GM18873 (cell line): ENCODE results near the gene PROB1.
"Not testable (repeated sequence)": the region's sequence is repeated elsewhere in the genome, so short reads cannot be mapped to it uniquely, and the experiment has no call there.

Experiments
- ATAC-seq: cut with Tn5 transposase; IDR thresholded peaks from one replicate; pipeline ENCODE4 v1.9.1; 2021; ENCODE audit warnings: mild to moderate bottlenecking, moderate library complexity, moderate number of reproducible peaks; ENCODE audit not compliant: unreplicated experiment, low FRiP score

Gene PROB1

DNA sequence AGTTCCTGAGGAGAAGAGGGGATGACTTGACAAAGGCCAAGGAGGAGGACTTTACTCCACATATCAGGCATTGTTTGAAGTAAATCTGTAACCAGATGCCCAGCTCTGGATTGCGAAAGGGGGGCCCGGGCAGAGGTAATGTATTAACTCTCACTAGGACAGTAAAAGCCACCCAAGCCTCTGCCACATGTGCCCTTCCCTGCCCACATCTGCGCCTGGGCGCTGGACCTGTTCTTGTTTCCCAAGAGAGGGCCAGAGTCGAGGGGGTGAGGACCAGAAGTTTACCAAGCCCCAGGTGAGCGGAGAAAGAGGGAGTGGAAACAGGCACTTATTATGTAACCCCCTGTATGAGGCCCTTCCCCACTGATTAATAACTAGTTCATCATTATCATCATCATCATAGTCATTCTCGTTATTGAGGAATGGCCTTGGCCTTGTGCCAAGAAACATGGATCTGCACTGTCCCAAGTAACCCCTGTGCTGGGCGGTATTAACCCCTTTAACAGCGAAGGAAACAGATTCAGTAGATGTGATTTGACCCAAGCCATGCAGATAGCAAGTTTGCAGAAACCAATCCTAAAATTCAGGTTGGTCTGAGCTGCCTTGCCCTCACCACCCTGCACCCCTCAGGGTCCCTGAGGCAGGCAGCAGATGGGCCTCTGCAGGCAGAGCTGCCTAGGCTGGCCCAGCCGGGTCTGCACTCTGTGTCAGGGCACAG lies 11.5 kb downstream of the PROB1 start, which contains the start of gene SLC23A1:
TSS of gene SLC23A1 (minus strand) at position 23 of the 718 bp plus-strand sequence. CDS start 44 bp downstream, outside the sequence.
- no peak for ATAC-seq

- ATAC-seq: no peak
Observed at GRCh38 chr5:139382807-139383206, 12.1 kb downstream of the PROB1 start.

GRCh38 chr5:139381837-139382761 lies 12.8 kb downstream of the PROB1 start:
- no peak for ATAC-seq

DNA sequence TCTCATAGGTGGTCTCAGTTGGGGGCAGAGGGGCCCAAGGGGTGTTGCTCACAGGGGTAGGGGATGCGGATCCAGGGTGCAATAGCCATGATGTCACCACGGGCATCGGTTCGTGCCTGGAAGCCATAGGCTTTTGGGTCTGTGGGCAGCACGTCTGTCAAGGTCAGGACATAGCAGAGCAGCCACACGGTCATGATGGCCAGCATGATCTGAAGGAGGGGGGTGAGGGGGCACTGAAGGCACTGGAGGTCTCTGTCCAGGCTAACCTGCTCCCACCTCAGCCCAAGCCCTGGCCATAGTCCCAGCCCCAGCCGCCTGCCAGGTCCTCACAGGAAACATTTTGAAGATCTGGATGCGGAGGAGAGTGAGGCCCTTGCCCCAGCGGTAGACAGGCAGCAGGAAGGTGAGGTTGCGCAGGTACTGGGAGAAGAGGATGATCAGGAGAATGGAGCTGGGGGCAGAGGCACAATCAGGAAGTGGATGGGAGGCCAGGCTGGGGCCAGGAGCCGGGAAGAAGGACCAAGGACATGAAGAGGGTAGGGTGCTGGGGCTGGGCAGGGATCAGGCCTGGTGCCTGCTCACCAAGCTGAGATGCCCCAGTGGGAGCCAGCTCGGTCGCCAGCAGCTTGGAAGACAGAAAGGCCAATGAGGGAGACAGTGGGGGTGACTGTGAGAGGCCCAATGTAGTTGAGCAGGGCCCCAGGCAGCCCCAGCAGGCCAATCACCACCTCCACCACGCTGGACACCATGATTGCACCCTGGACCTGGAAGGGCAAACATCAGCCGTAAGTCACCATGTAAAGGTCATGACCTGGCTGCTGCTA lies 15.1 kb downstream of the PROB1 start:
- ATAC-seq: no peak

GRCh38 chr5:139378941-139379361 lies 16.0 kb downstream of the PROB1 start:
- no peak for ATAC-seq

DNA sequence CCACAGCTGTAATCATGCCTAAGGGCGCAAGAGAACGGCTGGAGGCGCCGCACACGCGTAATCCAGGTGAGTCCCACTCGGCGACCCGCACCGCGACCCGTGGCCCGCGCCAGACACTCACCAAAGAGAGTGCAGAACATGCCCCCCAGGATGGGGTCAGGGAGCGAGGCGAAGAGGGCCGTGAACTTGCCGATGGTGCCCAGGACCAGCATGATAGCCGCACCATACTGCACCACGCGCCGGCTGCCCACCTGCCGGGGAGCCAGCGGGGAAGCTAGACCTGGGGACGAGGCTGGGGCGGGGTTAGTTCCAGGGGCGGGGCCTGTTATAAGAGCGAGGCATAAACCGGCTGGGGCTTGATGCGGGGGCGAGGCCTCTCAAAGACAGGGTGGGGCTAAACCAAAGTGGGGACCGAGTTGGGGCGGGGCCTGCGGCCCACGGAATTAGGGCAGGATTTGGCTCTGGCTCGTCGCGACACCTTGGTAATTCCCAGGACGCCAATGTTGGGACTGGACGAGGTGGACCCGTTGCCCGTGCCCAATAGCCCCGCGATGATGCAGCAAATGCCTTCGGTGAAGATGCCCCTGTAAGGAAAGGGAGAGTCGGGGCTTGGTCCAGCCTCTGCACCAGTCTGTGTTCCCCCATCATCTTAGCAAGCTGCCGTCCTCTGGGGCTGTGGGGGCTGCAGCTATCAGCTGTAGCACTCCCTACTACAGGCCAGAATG lies 16.6 kb downstream of the PROB1 start:
- no peak for ATAC-seq

- no peak for ATAC-seq
Observed at GRCh38 chr5:139377226-139377625, 17.7 kb downstream of the PROB1 start.

DNA sequence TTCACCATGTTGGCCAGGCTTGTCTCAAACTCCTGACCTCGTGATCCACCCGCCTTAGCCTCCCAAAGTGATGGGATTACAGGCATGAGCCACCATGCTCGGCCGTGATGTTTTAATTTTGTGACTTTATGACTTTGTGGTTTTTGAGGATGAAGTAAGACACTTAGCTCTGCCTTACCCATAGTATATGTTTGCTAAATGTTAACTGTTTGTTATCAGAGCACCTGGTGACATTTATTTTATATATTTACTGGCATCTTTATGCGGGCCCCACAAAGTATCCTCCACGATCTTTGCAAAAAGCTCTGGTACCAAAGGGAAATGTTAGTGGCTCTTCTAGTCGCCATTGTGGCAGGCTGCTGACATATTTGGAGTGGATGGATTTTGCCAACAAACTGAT lies 18.5 kb downstream of the PROB1 start:
- ATAC-seq: no peak

GRCh38 chr5:139374909-139375308 lies 20.0 kb downstream of the PROB1 start:
- no peak for ATAC-seq

GRCh38 chr5:139371482-139372435 lies 23.1 kb downstream of the PROB1 start:
- ATAC-seq: no peak

DNA sequence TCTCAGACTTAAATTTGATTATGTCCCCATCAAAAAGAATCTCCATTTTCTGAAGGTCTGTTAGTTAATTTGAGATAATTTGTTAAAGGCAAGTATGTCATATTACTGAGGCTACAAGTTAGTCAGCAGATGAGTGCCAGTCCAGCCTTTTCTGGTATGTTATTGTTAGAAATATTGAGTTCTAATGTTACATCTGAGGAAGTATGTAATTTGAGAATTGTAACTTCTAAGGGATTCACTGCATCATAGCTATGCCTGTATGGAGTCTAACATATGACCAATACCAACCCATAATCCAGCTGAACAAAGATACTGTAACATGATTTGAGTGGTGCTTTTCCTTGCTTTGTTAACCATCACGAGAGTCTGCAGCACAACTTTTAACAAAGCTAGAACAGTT lies 25.7 kb downstream of the PROB1 start:
- no peak for ATAC-seq

DNA sequence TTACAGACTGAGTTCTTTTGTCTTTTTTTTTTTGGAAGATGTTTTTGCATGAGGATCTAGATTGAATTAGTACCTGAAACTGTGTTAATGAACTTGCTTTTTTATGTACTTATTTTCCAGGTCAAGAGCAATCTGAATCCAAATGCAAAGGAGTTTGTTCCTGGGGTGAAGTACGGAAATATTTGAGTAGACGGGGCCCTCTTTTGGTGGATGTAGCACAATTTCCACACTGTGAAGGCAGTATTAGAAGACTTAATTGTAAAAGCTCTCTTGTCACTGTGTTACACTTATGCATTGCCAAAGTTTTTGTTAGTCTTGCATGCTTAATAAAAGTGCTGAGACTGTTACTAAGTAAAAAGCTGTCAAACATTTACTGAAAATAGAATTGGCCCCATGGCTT lies 26.3 kb downstream of the PROB1 start:
- no peak for ATAC-seq

DNA sequence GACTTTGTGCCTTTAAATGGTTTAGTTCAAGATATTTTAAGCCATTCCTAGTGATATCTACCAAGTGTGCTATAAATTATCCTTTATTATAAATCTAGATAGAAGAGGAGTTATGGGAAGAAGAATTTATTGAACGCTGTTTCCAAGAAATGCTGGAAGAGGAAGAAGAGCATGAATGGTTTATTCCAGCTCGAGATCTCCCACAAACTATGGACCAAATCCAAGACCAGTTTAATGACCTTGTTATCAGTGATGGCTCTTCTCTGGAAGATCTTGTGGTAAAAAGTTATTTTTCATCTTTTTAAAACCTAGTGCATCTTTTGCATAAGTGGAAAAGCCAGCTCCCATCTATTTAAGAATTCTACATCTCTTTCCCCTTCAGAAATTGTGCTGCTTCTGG lies 30.4 kb downstream of the PROB1 start:
- ATAC-seq: no peak

GRCh38 chr5:139363937-139364336 lies 31.0 kb downstream of the PROB1 start:
- ATAC-seq: no peak

- no peak for ATAC-seq
Observed at GRCh38 chr5:139361835-139362429, 33.0 kb downstream of the PROB1 start.

GRCh38 chr5:139360384-139360783 lies 34.5 kb downstream of the PROB1 start:
- ATAC-seq: no peak

- no peak for ATAC-seq
Observed at GRCh38 chr5:139358064-139358463, 36.8 kb downstream of the PROB1 start.

GRCh38 chr5:139355900-139356299 lies 39.0 kb downstream of the PROB1 start:
- ATAC-seq: not testable (repeated sequence)
